ENCODE results near the gene THUMPD1. TPM values are rescaled to one million over a fixed set of nuclear protein-coding genes. Genes with fewer than 3 reads are reported as not detected.
"Not testable (repeated sequence)": the region's sequence is repeated elsewhere in the genome, so short reads cannot be mapped to it uniquely, and the experiment has no call there.

Gene THUMPD1
- total and polyA plus RNA-seq, 4 donors = 15.3 to 38.1 (median 28.5) TPM

GRCh38 chr16:20720251-20720650 lies 21.4 kb downstream of the THUMPD1 start:
- no peaks in the 10 kb centered on the region for H3K27me3 ChIP-seq (ENCODE audit: control insufficient read depth in 1 of 2, insufficient read depth in 2 of 2, low read length in 1 of 2)
- intact Hi-C loops (cut with DNase I) = no loop called here
- H3K27ac ChIP-seq (ENCODE audit: low read depth in 1 of 2, low read length in 2 of 2) = no peak overlapping the region
- WGBS, 2 donors = 86 to 93% methylated on average over 4 of the region's 4 CpGs
- no peaks in the 10 kb centered on the region for H3K36me3 ChIP-seq (ENCODE audit: control insufficient read depth in 1 of 2, insufficient read depth in 2 of 2, low read length in 1 of 2)
- H3K4me1 ChIP-seq (ENCODE audit: control insufficient read depth in 1 of 2, insufficient read depth in 2 of 2, low read length in 2 of 2) = no peaks in the 10 kb centered on the region
- ATAC-seq (ENCODE audit: low FRiP score) (no peak), DNase-seq (no peak)
- no peaks in the 10 kb centered on the region for H3K9me3 ChIP-seq (ENCODE audit: control insufficient read depth, low read length)
- no peak overlapping the region for H3K4me3 ChIP-seq (ENCODE audit: low read length in 2 of 2)

GRCh38 chr16:20717718-20718117 lies 23.9 kb downstream of the THUMPD1 start:
- H3K27me3 ChIP-seq (ENCODE audit: control insufficient read depth in 1 of 2, insufficient read depth in 2 of 2, low read length in 1 of 2); H3K9me3 ChIP-seq (ENCODE audit: control insufficient read depth, low read length); H3K4me3 ChIP-seq (ENCODE audit: low read length in 2 of 2); H3K27ac ChIP-seq (ENCODE audit: low read depth in 1 of 2, low read length in 2 of 2); ATAC-seq (ENCODE audit: low FRiP score); intact Hi-C loops (cut with DNase I); DNase-seq; H3K36me3 ChIP-seq (ENCODE audit: control insufficient read depth in 1 of 2, insufficient read depth in 2 of 2, low read length in 1 of 2); H3K4me1 ChIP-seq (ENCODE audit: control insufficient read depth in 1 of 2, insufficient read depth in 2 of 2, low read length in 2 of 2): not testable (repeated sequence)

- 34 to 41% methylated on average over 7 of the region's 7 CpGs for WGBS, 2 donors
These were observed 30.2 kb downstream of the THUMPD1 start for GRCh38 chr16:20711277-20711911.

GRCh38 chr16:20708129-20708528 lies 33.5 kb downstream of the THUMPD1 start:
- H3K4me1 ChIP-seq (ENCODE audit: control insufficient read depth in 1 of 2, insufficient read depth in 2 of 2, low read length in 2 of 2); intact Hi-C loops (cut with DNase I); H3K27me3 ChIP-seq (ENCODE audit: control insufficient read depth in 1 of 2, insufficient read depth in 2 of 2, low read length in 1 of 2); H3K9me3 ChIP-seq (ENCODE audit: control insufficient read depth, low read length); H3K4me3 ChIP-seq (ENCODE audit: low read length in 2 of 2); H3K27ac ChIP-seq (ENCODE audit: low read depth in 1 of 2, low read length in 2 of 2); ATAC-seq (ENCODE audit: low FRiP score); H3K36me3 ChIP-seq (ENCODE audit: control insufficient read depth in 1 of 2, insufficient read depth in 2 of 2, low read length in 1 of 2); DNase-seq: not testable (repeated sequence)
- WGBS, 2 donors = 31 to 36% methylated on average over 3 of the region's 3 CpGs

More at GRCh38 chr16:20711277-20711911, 30.2 kb downstream of the THUMPD1 start:
- H3K27ac ChIP-seq (ENCODE audit: low read depth in 1 of 2, low read length in 2 of 2) = peak overlapping the region in 1 of 2 donors; percentile 43
- H3K4me3 ChIP-seq (ENCODE audit: low read length in 2 of 2) = no peak overlapping the region
- H3K36me3 ChIP-seq (ENCODE audit: control insufficient read depth in 1 of 2, insufficient read depth in 2 of 2, low read length in 1 of 2) = no peaks in the 10 kb centered on the region
- no peaks in the 10 kb centered on the region for H3K9me3 ChIP-seq (ENCODE audit: control insufficient read depth, low read length)
- no peaks in the 10 kb centered on the region for H3K27me3 ChIP-seq (ENCODE audit: control insufficient read depth in 1 of 2, insufficient read depth in 2 of 2, low read length in 1 of 2)
- no peak for DNase-seq
- intact Hi-C loops (cut with DNase I) = no loop called here
- no peak for ATAC-seq (ENCODE audit: low FRiP score)
- H3K4me1 ChIP-seq (ENCODE audit: control insufficient read depth in 1 of 2, insufficient read depth in 2 of 2, low read length in 2 of 2) = no peaks in the 10 kb centered on the region

- 85 to 98% methylated on average over 2 of the region's 2 CpGs for WGBS, 2 donors
- no peak for DNase-seq
- Histone ChIP-seq H3K27me3 (ENCODE audit: control insufficient read depth in 1 of 2, insufficient read depth in 2 of 2, low read length in 1 of 2) (no peaks in the 10 kb centered on the region), H3K9me3 (ENCODE audit: control insufficient read depth, low read length) (no peaks in the 10 kb centered on the region), H3K4me3 (ENCODE audit: low read length in 2 of 2) (no peak overlapping the region), H3K27ac (ENCODE audit: low read depth in 1 of 2, low read length in 2 of 2) (no peak overlapping the region), H3K4me1 (ENCODE audit: control insufficient read depth in 1 of 2, insufficient read depth in 2 of 2, low read length in 2 of 2) (no peaks in the 10 kb centered on the region), H3K36me3 (ENCODE audit: control insufficient read depth in 1 of 2, insufficient read depth in 2 of 2, low read length in 1 of 2) (no peaks in the 10 kb centered on the region)
- ATAC-seq (ENCODE audit: low FRiP score) = no peak
- intact Hi-C loops (cut with DNase I) = no loop called here
These were observed 34.2 kb downstream of the THUMPD1 start for GRCh38 chr16:20707461-20707860.

- H3K4me3 ChIP-seq (ENCODE audit: low read length in 2 of 2); H3K9me3 ChIP-seq (ENCODE audit: control insufficient read depth, low read length); H3K27ac ChIP-seq (ENCODE audit: low read depth in 1 of 2, low read length in 2 of 2); intact Hi-C loops (cut with DNase I); H3K36me3 ChIP-seq (ENCODE audit: control insufficient read depth in 1 of 2, insufficient read depth in 2 of 2, low read length in 1 of 2); H3K27me3 ChIP-seq (ENCODE audit: control insufficient read depth in 1 of 2, insufficient read depth in 2 of 2, low read length in 1 of 2); H3K4me1 ChIP-seq (ENCODE audit: control insufficient read depth in 1 of 2, insufficient read depth in 2 of 2, low read length in 2 of 2); ATAC-seq (ENCODE audit: low FRiP score); DNase-seq: not testable (repeated sequence)
- WGBS, 2 donors = 68 to 77% methylated on average over 1 of the region's 1 CpG
These were observed 35.6 kb downstream of the THUMPD1 start for GRCh38 chr16:20705972-20706371.

- Histone ChIP-seq H3K4me1 (ENCODE audit: control insufficient read depth in 1 of 2, insufficient read depth in 2 of 2, low read length in 2 of 2) (no peaks in the 10 kb centered on the region), H3K36me3 (ENCODE audit: control insufficient read depth in 1 of 2, insufficient read depth in 2 of 2, low read length in 1 of 2) (no peaks in the 10 kb centered on the region), H3K9me3 (ENCODE audit: control insufficient read depth, low read length) (peaks cover 1% of the 10 kb centered on the region), H3K27ac (ENCODE audit: low read depth in 1 of 2, low read length in 2 of 2) (no peak overlapping the region), H3K4me3 (ENCODE audit: low read length in 2 of 2) (no peak overlapping the region), H3K27me3 (ENCODE audit: control insufficient read depth in 1 of 2, insufficient read depth in 2 of 2, low read length in 1 of 2) (no peaks in the 10 kb centered on the region)
- intact Hi-C loops (cut with DNase I) = no loop called here
- no peak for DNase-seq
- 14 to 15% methylated on average over 3 of the region's 3 CpGs for WGBS, 2 donors
- no peak for ATAC-seq (ENCODE audit: low FRiP score)
These were observed 37.3 kb downstream of the THUMPD1 start for GRCh38 chr16:20704281-20704680.

- DNase-seq; H3K4me3 ChIP-seq (ENCODE audit: low read length in 2 of 2); H3K4me1 ChIP-seq (ENCODE audit: control insufficient read depth in 1 of 2, insufficient read depth in 2 of 2, low read length in 2 of 2); intact Hi-C loops (cut with DNase I); H3K36me3 ChIP-seq (ENCODE audit: control insufficient read depth in 1 of 2, insufficient read depth in 2 of 2, low read length in 1 of 2); H3K27ac ChIP-seq (ENCODE audit: low read depth in 1 of 2, low read length in 2 of 2); ATAC-seq (ENCODE audit: low FRiP score); H3K27me3 ChIP-seq (ENCODE audit: control insufficient read depth in 1 of 2, insufficient read depth in 2 of 2, low read length in 1 of 2); H3K9me3 ChIP-seq (ENCODE audit: control insufficient read depth, low read length): not testable (repeated sequence)
These were observed 39.9 kb downstream of the THUMPD1 start for GRCh38 chr16:20701692-20702091.

- Histone ChIP-seq H3K27ac (ENCODE audit: low read depth in 1 of 2, low read length in 2 of 2) (no peak overlapping the region), H3K4me3 (ENCODE audit: low read length in 2 of 2) (no peak overlapping the region), H3K4me1 (ENCODE audit: control insufficient read depth in 1 of 2, insufficient read depth in 2 of 2, low read length in 2 of 2) (no peaks in the 10 kb centered on the region), H3K36me3 (ENCODE audit: control insufficient read depth in 1 of 2, insufficient read depth in 2 of 2, low read length in 1 of 2) (no peaks in the 10 kb centered on the region), H3K27me3 (ENCODE audit: control insufficient read depth in 1 of 2, insufficient read depth in 2 of 2, low read length in 1 of 2) (no peaks in the 10 kb centered on the region), H3K9me3 (ENCODE audit: control insufficient read depth, low read length) (peaks cover 1% of the 10 kb centered on the region)
- DNase-seq = no peak
- intact Hi-C loops (cut with DNase I) = no loop called here
- no peak for ATAC-seq (ENCODE audit: low FRiP score)
- WGBS, 2 donors = 85 to 92% methylated on average over 2 of the region's 2 CpGs
These were observed 45.0 kb downstream of the THUMPD1 start for GRCh38 chr16:20696618-20697017.
